Common myeloid progenitor, CD34-positive (primary cell): ENCODE results near the gene TBX1.

ENCODE experiments used
- CTCF ChIA-PET: fragments of 350-600 bp; sonication (Branson Sonifier 250); formaldehyde crosslinking; loops from one replicate; lab custom pipeline; 2021; ENCODE audit warnings: antibody characterized with exemption; lab: Charles Lee
- POLR2A ChIA-PET: fragments of 350-600 bp; sonication (Branson Sonifier 250); formaldehyde crosslinking; loops from one replicate; lab custom pipeline; 2021; ENCODE audit warnings: antibody characterized with exemption; lab: Charles Lee
- DNase-seq, 3 donors: peaks; one replicate each; pipeline versions ENCODE4 v3.0.0 to v3.0.0-alpha.2; 2013
- H3K27ac ChIP-seq, 2 experiments: 1 replicate in 1 of 2; 2 replicates in 1 of 2; pipeline ENCODE4 v1.7.0; 2013; ENCODE audit warnings: inconsistent platforms in 2 of 2, low read length in 2 of 2, mild to moderate bottlenecking in 2 of 2, low read depth in 1 of 2, moderate library complexity in 1 of 2; ENCODE audit not compliant: severe bottlenecking in 2 of 2, insufficient read depth in 1 of 2, poor library complexity in 1 of 2
- H3K27me3 ChIP-seq, 5 experiments: replicated peaks in 2 of 5; 1 replicate in 3 of 5; 2 replicates in 2 of 5; pipeline versions ENCODE4 v1.6.1 to v1.7.0; 2013; ENCODE audit warnings: low read length in 4 of 5, mild to moderate bottlenecking in 2 of 5, moderate library complexity in 2 of 5, inconsistent platforms in 1 of 5; ENCODE audit not compliant: insufficient read depth in 5 of 5, control insufficient read depth in 4 of 5
- H3K36me3 ChIP-seq, 4 experiments: 1 replicate in 2 of 4; 2 replicates in 2 of 4; pipeline versions ENCODE4 v1.6.1 to v1.7.0; 2013; ENCODE audit warnings: low read length in 3 of 4, control low read depth in 1 of 4, mild to moderate bottlenecking in 1 of 4; ENCODE audit not compliant: control insufficient read depth in 4 of 4, insufficient read depth in 4 of 4
- H3K4me1 ChIP-seq, 4 experiments: 1 replicate in 3 of 4; 2 replicates in 1 of 4; pipeline versions ENCODE4 v1.6.1 to v1.7.1; 2013; ENCODE audit warnings: low read length in 3 of 4, mild to moderate bottlenecking in 3 of 4, control low read depth in 1 of 4, inconsistent platforms in 1 of 4, moderate library complexity in 1 of 4; ENCODE audit not compliant: control insufficient read depth in 4 of 4, insufficient read depth in 4 of 4; ENCODE audit errors: control extremely low read depth in 1 of 4
- H3K4me3 ChIP-seq, 7 experiments: 1 replicate in 4 of 7; 2 replicates in 3 of 7; pipeline versions ENCODE4 v1.5.1 to v1.7.0; 2013; ENCODE audit warnings: mild to moderate bottlenecking in 7 of 7, low read length in 6 of 7, moderate library complexity in 6 of 7, inconsistent platforms in 2 of 7, low read depth in 2 of 7, control low read depth in 1 of 7; ENCODE audit not compliant: insufficient read depth in 4 of 7, control insufficient read depth in 1 of 7; ENCODE audit errors: extremely low read depth in 1 of 7
- H3K9me3 ChIP-seq, 5 experiments: 1 replicate in 4 of 5; 2 replicates in 1 of 5; pipeline versions ENCODE4 v1.6.1 to v1.7.1; 2013; ENCODE audit warnings: low read length in 4 of 5, mild to moderate bottlenecking in 2 of 5, inconsistent platforms in 1 of 5, low read depth in 1 of 5, moderate library complexity in 1 of 5; ENCODE audit not compliant: control insufficient read depth in 4 of 5, insufficient read depth in 2 of 5; ENCODE audit errors: control extremely low read depth in 1 of 5
- WGBS: methylation state at CpG from one replicate; pipeline ENCODE4 v1.1.5; 2013; ENCODE audit not compliant: insufficient coverage; 5-methylcytosine and 5-hydroxymethylcytosine counted together

TBX1 gene

DNA sequence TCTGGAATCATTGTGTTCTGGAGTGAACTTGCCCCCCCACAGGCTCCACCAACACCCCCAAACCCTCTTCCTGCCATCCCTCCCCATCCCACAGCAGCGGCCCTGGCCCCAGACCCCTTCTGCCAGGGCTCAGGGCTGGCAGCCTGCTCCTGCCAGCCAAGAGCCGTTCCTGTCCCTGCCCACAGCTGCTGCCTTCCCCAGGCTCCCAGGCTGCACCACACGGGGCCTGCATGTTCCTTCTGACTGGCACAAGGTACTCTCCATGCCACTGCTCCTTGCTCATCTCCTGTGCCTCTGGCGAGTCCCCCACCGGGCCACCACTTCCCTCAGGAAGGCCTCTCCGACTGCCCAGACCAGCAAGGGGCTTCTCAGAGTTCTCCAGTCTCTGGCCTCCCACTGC, 32.3 kb upstream of the TBX1 start:
- peaks cover 0 to 14% (median 0%) of the 10 kb centered on the region in 5 experiments for H3K27me3 ChIP-seq
- POLR2A ChIA-PET, result no interaction called here

DNA sequence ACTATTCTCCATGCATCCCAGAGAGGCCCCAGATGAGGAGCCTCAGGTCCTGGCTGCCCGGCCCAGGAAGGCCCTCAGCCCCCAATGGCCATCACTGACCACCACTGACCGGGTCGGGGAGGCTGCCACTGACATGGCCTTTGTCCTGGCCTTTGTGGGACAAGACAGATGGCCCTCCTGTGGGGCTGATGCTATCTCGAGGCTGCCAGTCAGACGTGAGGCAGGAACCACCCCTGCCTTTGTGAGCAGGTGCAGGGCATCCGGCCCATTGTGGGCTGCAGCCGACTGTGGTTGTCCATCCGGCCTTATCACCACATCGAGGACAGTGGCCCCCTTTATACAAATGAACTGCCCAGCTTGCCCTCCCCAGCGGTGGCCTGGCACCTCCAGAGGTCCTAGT, 31.7 kb upstream of the TBX1 start:
- ChIA-PET POLR2A (no interaction called here), CTCF (interaction anchor here (2.1 to 6.4 kb wide), 4 partner anchors 27 to 184 kb away, joined by 6 to 86 read pairs (median 8); no protein-coding TSS in a partner anchor)
- Histone ChIP-seq H3K4me1 (peaks cover 0 to 22% (median 17%) of the 10 kb centered on the region in 4 experiments), H3K27me3 (peaks cover 0 to 14% (median 0%) of the 10 kb centered on the region in 5 experiments), H3K4me3 (no peak overlapping the region), H3K9me3 (no peaks in the 10 kb centered on the region), H3K27ac (no peak overlapping the region), H3K36me3 (no peaks in the 10 kb centered on the region)
- 82% methylated on average over 9 of the region's 10 CpGs for WGBS
- no peak for DNase-seq

More for the DNA sequence above, 32.3 kb upstream of the TBX1 start:
- WGBS, result 92% methylated on average over 4 of the region's 6 CpGs
- Histone ChIP-seq H3K36me3 (no peaks in the 10 kb centered on the region), H3K4me1 (peaks cover 0 to 28% (median 23%) of the 10 kb centered on the region in 4 experiments), H3K27ac (no peak overlapping the region), H3K9me3 (no peaks in the 10 kb centered on the region), H3K4me3 (no peak overlapping the region)
- DNase-seq, result no peak
- CTCF ChIA-PET, result interaction anchor here (6.4 kb wide), 1 partner anchor 184 kb away, joined by 86 read pairs; no protein-coding TSS in a partner anchor

DNA sequence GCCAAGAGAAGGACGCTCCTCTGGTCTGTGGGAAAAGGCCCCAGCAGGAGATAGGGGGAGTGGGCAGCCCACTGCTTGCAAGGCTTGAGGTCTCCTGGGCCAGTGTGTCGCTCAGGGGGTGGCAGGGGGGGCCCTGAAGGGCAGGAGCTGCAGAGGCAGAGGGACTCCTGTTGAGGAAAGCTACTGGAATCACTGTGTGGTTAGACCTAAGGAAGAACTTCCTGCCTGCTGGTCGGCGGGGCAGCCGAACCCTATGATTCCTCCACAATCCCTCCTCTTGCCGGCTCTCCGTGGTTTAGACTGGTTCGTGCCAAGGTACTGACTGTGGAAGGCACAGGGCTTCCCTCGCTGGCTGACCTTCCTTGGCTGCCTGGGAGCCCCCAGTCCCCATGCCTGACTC, 31.1 kb upstream of the TBX1 start:
- ChIA-PET POLR2A (no interaction called here), CTCF (interaction anchor here (1.2 to 6.4 kb wide), 12 partner anchors 12 to 225 kb away, joined by 5 to 86 read pairs (median 8); no protein-coding TSS in a partner anchor)
- no peak overlapping the region for H3K27ac ChIP-seq
- H3K27me3 ChIP-seq, result peaks cover 0 to 10% (median 0%) of the 10 kb centered on the region in 5 experiments
- no peaks in the 10 kb centered on the region for H3K36me3 ChIP-seq
- WGBS, result 94% methylated on average over 9 of the region's 9 CpGs
- no peaks in the 10 kb centered on the region for H3K9me3 ChIP-seq
- peaks cover 0 to 16% (median 10%) of the 10 kb centered on the region in 4 experiments for H3K4me1 ChIP-seq
- no peak overlapping the region for H3K4me3 ChIP-seq
- DNase-seq, result no peak

DNA sequence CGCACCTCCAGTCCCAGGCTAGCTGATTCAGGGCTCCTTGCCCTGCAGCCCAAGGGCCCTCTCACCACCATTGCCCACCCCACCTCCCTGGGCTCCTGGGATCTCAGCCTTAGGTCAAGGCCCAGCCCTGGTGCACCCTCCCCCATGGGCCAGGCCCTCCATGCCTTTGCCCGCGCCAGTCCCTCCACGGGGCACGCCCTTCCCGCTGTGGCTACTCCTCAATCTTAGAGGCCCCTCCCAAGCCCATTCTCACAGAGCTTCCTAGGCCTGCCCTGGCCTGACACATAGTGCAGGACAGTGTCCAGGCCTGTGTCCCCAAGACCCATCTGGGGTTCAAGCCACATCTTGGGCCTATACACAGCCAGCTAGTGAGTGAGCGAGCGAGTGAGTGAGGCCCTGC, 30.4 kb upstream of the TBX1 start:
- WGBS, result 90% methylated on average over 7 of the region's 8 CpGs
- DNase-seq, result no peak
- Histone ChIP-seq H3K27ac (no peak overlapping the region), H3K27me3 (peaks cover 0 to 6% (median 0%) of the 10 kb centered on the region in 5 experiments), H3K9me3 (no peaks in the 10 kb centered on the region), H3K4me1 (peaks cover 0 to 11% (median 8%) of the 10 kb centered on the region in 4 experiments), H3K4me3 (peak overlapping the region in 1 of 7 experiments; percentile 59), H3K36me3 (no peaks in the 10 kb centered on the region)
- ChIA-PET POLR2A (interaction anchor here (0.7 to 0.9 kb wide), 2 partner anchors 173 to 212 kb away, joined by 3 read pairs; partner anchors contain the start of genes COMT and TXNRD2), CTCF (interaction anchor here (0.7 to 6.4 kb wide), 38 partner anchors 10 to 225 kb away, joined by 3 to 86 read pairs (median 5); no protein-coding TSS in a partner anchor)

DNA sequence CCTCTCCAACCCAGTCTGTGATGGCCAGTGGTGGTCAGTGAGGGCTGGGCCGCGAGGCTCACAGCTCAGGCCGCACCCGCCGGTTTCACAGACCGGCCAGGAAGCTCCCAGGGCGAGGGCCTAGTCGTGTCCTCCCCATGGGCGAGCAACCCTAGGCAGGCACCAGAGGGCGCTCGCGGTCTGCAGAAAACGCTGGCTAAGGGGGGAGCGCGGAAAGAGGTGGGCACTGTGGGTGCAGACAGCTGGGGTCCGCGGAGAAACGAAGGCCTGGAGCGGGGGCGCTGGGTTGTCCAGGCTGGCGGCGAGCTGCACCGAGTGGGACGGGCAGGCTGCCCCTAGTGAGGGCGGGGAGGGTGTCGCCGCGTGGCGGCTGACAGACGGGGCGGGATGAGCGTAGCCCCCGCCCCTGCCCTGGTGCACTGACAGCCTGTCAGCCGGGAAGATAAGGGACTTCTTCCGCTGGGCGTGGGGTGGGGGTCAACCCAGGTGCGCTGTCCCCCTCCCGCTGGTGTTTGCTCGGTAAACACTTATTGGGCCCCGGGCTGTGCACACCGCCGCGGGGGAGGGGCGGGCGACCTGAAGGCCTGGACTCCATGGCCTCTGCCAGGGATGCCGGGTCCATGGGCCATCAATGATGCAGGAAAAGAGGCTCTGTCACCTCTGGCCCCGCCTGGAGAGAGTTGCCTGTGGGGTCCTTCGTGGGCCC, 29.8 kb upstream of the TBX1 start:
- ChIA-PET CTCF (interaction anchor here (0.7 to 6.4 kb wide), 38 partner anchors 10 to 224 kb away, joined by 3 to 86 read pairs (median 5); no protein-coding TSS in a partner anchor), POLR2A (interaction anchor here (0.6 to 0.9 kb wide), 3 partner anchors 172 to 586 kb away, joined by 3 read pairs; partner anchors contain the start of genes COMT and TXNRD2)
- H3K27me3 ChIP-seq, result peaks cover 0 to 2% (median 0%) of the 10 kb centered on the region in 5 experiments

DNA sequence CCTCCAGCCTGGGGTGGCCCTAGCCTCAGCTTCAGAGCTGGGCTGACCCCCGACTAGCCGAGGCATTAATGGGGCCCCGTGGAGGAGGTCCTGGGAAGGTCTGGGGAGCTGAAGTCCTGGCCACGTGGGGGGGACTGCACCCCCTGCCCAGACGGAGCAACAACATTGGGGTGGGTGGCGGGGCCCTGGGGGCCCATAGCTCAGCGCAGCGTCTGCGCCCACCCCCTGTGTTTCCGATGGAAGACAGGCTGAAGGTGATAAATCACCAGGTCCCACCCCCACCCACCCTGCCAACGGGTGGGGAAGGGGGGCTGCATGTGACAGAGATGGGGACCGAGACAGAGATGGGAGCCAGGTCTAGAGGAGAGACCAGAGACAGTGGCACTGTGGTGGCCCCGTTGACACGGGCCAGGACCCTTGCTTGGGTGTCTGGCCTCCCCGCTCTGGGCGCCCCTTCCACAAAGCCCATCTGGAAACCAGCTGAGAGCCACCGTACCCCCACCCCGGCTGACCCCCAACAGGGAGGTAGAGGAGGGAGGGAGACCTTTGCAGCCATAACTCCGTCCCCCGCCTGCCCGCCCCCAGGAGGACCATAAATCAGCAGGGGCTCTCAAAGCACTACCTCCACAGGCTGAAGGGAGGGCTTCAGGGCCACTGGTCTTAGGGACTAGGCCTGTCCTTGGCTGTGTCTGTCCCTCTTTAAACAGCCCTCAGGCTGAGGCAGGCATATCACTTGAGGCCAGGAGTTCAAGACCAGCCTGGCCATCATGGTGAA, 29.0 kb upstream of the TBX1 start:
- 55% methylated on average over 14 of the region's 21 CpGs for WGBS
- Histone ChIP-seq H3K27ac (no peak overlapping the region), H3K36me3 (no peaks in the 10 kb centered on the region), H3K4me3 (peak overlapping the region in 1 of 7 experiments; percentile 60), H3K9me3 (no peaks in the 10 kb centered on the region), H3K27me3 (peaks cover 0 to 2% (median 0%) of the 10 kb centered on the region in 5 experiments), H3K4me1 (peaks cover 0 to 11% (median 8%) of the 10 kb centered on the region in 4 experiments)
- DNase-seq, result no peak
- ChIA-PET POLR2A (no interaction called here), CTCF (interaction anchor here (0.9 to 6.4 kb wide), 24 partner anchors 10 to 219 kb away, joined by 3 to 86 read pairs (median 6); no protein-coding TSS in a partner anchor)

More for the DNA sequence above, 29.8 kb upstream of the TBX1 start:
- H3K9me3 ChIP-seq, result no peaks in the 10 kb centered on the region
- peak overlapping the region in 6 of 7 experiments; percentile 17 to 70 (median 54) for H3K4me3 ChIP-seq
- no peaks in the 10 kb centered on the region for H3K36me3 ChIP-seq
- under 1% methylated on average over 35 of the region's 48 CpGs for WGBS
- H3K4me1 ChIP-seq, result peaks cover 0 to 11% (median 8%) of the 10 kb centered on the region in 4 experiments
- peak; percentile 69 to 83 (median 82) for DNase-seq
- H3K27ac ChIP-seq, result no peak overlapping the region
